SHP77 treated with DMSO at 0.1 percent for 48 hours (cell line): ENCODE results near the gene CDC42BPB.

Experiments used
- DNase-seq: peaks from one replicate; lab custom pipeline; 2025; lab: John Stamatoyannopoulos, UW

The CDC42BPB gene

DNA sequence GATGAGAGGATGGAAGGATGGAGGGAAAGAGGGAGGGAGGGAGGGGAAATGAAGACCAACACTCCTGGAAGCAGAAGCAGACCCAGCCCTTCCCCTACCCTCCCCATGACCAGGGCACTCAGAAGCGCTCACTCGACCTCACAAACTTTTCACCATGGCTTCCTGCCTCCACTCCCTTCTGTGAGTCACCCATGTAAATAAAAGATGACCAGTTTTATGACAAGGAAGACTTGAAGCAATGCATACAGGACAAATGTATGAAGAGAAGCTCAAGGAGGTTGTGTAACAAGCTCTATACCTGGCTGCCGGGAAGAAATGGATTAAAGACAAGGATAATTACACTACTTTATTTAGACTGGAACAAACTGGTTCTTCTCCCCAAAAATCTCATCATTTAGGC is 63.8 kb downstream of the CDC42BPB start:
- DNase-seq = no peak

DNA sequence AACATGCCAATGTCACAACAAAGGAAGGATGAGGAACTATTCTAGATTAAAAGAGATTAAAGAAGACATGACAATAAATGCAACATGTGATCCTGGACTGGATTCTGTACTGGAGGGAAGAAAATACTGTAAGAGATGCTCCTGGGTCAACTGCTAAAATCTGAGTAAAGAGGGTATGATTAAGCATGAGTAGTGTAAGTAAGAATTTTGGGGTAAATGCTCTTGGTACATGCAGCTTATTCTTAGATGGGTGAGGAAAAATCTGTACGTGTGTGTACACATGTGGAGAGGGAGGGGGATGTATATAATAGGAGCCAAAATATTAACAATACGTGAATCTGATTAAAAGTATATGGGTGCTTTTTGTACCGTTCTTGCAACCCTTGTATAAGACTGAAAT is 66.0 kb downstream of the CDC42BPB start:
- no peak for DNase-seq

DNA sequence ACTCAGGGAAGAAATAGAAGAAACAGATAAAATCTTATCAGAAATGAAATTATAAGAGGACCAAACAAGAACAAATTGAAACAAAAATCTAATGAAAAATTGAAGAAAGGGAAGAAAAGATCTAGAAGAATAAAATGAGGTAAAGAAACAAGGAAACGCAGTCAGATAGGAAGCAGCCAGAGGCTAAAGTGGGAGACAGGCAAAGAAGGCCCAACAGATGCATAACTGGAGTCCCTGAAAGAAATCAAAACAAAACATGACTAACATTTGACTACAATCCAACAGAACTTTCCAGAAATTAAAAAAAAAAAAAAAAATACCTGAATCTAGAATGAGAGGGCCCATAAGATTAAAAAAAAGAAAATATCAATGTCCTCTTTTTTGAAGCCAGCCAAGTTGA is 69.3 kb downstream of the CDC42BPB start:
- no peak for DNase-seq

DNA sequence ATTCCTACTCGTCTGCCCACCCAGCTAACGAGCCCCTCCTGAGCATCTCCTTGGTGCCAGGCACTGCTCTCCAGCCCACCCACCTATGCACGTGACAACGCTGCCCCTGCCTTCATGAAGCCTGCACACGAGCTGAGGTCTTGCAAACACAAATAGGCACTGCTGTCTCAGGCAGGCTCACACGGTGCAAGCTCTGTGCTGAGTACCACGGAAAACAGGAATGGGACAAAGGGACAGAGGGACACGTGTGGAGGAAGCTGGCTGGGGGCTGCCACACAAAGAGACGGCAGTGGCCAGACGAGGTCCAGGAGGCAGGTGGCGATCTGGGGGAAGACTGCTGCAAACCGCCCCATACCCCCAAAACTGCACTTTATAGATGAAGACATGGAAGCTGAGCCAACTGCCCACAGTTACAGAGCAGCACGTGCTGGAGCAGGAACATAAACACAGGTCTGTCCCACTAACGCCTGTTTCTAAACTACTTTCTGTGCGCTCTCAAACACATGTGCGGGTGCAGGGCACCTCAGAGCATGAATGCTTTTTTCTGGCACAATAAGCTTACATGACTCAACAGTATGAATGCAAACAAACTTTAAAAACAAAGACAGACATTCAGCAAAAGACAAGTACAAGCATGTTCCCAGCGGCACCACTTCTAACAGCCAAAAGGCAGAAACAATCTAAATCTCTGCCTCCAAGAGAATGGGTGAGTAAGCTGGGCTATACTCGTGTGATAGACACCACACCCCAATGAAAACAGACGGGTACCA is 70.4 kb downstream of the CDC42BPB start:
- no peak for DNase-seq

DNA sequence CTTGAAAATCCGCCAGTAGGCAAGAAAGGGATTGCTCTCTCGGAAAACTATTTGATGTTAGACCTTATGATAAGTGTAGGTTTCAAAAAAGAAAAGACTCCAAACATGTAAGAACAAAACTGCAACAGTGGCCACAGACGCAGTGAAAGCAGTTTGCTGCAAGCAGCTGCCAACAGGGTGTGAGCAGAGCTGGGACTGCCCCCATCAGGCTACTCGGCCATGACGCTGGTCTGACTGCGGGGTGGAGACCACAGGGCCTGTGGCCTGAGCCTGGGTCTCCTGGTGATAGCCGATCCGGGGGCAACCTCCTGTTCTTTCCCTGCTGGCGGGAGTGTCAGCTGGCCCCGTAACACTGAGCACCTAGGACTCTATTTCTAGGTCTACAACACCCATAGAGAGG is 71.7 kb downstream of the CDC42BPB start:
- no peak for DNase-seq

DNA sequence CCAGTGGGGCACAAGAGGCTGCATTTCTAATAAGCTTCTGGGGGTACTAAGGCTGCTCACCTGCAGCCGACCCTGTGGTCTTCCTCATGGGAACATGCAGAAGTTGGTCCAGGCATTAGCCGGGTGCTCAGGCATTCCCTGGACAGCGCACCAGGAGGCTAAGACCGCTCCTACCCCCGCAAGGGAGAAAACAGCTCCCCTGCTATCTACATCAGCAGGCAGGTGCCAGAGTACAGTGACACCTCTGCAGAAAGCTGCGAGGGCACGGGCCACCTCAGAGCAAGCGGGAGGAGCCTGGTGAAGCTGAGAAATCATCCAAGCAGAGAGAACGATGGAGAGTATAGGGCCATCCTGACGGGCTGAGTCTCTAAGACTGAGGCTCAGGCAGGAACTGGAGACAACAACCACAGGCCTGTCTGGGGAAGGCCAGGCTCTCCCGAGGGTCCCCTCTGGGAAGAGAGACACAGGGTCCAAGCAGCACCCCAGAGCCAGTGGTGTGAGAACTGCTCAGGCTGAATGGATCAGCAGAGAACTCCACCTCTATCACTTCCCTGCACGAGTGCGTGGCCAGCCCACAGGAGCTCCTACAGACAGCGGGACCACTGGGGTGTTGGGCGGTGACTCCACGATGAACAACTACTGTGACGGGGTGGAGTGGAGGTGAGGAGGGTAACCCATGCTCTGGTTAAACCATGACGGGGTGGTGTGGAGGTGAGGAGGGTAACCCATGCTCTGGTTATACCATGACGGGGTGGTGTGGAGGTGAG is 72.8 kb downstream of the CDC42BPB start:
- no peak for DNase-seq

DNA sequence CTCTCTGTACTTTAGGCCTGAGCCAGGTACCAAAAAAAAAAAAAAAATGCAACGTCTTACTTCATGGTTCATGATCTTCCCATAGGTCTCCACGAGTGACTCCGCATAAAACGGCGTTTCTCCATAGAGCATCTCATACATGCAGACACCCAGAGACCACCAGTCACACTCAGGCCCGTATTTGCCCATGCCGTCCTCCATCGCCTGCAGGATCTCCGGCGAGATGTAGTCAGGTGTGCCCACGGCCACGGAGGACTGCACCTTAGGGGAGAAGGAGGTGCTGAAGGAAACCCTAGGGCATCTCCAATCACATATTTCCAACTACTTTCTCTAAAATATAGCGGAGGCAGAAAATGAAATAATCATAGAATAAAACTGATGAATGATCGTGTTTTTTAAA is 73.9 kb downstream of the CDC42BPB start:
- no peak for DNase-seq

DNA sequence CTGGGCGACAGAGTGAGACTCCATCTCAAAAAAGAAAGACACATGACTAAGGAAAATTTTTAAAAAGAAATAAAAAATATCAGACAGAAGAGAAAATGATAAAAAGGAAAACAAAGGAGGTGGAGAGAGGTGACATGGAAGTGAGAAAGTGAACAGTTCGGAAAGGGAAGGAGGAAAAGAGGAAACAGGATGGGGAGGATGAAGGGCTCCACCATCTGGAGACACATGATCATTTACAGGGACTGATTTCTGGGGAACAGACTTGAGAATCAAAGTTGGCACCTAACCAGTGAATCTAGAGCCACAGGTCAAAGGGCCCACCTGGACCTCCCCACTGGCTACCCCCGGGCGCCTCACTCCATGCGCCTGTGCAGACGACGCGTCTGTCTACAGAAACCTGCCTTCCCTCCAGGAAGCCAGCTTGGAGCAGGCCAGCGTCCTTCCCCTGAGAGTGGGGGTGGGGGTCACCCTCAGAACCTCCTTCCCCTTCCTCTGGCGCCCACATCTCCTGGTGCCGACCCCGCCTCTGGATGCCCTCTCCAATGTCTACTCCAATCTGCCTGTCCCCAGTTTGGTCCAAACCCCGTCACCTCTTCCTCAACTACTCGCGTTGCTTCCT is 74.4 kb downstream of the CDC42BPB start:
- no peak for DNase-seq

DNA sequence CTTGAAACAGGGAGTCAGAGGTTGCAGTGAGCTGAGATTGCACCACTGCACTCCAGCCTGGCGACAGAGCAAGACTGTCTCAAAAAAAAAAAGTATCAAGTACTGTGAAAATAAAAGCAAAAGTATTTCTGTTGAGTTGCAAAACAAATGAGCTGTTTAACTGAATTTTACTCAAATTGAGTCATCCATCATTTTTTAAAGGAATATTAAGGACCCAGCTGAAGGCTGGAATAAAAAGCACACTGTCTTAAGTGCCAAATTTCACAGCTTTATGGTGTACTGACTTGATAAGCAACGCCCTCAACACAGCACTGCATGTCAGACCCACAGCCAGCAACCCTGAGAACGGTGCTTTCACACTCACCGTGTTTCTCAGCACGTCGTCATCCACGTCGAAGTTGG is 76.9 kb downstream of the CDC42BPB start:
- DNase-seq = no peak

DNA sequence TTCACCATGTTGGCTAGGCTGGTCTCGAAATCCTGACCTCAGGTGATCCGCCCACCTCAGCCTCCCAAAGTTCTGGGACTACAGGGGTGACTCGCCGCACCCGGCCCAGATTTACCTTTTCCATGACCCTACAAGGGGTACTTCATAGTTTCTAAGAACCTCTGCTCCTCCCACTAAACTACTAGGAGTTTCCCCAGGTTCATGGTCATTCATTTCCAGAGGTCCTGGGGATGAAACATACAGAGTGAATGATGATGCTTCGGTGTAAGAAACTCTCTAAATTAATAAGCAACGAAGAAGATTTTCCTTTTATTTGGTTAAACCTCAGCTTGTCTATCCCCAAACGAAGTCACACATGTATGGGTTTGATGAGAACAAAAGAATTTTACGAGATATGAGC is 77.9 kb downstream of the CDC42BPB start:
- DNase-seq = no peak

DNA sequence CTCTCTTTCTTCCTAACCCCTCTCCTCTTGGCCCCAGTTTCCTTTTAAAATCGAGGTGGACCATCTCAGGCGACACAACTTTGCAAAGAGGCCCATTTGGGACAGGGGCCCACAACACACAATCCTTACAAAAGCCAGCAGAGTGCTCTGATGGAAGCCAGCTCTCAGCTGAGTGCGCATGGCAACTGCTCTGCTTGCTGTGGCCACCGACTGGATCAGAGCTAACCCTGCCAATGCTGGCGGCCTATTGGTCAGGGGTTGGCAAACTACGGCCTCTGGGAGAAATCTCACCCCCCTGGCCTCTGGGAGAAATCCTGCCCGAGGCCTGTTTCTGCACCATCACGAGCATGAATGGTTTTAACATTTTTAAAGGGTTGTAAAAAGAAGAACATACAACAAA is 79.9 kb downstream of the CDC42BPB start:
- no peak for DNase-seq

DNA sequence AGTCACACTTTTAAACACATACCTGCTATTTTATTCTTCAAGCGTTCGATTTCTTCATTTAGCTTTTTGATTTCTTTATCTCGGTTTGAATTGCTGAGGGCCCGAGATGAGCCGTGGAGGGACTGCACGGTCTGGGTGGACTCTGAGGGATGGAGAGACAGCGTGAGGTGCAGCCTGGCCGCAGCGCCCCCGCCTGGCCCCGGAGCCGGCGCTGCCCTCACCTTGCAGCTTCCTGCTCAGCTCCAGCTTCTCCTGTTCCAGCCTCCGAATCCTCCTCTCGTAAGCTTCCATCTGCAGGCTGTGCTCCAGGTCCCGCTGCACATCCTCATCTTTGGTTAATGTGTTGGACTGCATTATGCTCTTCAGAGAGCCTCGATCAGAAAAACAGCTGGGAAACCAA is 81.7 kb downstream of the CDC42BPB start:
- no peak for DNase-seq

DNA sequence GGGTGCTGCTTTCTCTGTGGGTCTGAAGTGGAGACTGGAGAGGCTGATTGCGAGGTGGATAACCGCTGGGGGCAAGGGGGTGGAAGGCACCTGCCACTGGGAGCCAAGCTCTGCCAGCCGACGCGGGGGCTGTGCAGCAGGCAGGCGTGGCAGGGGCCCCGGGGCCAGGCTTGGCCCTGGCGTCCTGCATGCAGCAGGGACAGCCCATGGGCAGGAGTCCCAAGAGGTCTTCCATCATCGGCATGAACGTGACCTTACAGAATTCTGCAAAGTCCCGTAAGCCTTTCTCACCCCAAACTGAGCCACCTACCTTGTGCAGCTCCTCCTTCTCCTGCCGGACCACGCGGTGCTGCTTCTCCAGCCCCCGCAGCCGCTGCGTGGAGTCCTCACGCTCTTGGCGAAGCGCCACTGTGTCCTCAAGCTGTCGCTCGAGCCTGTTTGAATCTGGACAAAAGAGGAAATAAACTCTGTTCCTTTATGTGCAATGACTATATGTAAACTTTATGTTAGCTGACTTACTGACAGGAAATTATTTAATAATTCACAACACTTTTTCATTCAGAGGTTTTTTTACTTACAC is 83.6 kb downstream of the CDC42BPB start:
- no peak for DNase-seq

DNA sequence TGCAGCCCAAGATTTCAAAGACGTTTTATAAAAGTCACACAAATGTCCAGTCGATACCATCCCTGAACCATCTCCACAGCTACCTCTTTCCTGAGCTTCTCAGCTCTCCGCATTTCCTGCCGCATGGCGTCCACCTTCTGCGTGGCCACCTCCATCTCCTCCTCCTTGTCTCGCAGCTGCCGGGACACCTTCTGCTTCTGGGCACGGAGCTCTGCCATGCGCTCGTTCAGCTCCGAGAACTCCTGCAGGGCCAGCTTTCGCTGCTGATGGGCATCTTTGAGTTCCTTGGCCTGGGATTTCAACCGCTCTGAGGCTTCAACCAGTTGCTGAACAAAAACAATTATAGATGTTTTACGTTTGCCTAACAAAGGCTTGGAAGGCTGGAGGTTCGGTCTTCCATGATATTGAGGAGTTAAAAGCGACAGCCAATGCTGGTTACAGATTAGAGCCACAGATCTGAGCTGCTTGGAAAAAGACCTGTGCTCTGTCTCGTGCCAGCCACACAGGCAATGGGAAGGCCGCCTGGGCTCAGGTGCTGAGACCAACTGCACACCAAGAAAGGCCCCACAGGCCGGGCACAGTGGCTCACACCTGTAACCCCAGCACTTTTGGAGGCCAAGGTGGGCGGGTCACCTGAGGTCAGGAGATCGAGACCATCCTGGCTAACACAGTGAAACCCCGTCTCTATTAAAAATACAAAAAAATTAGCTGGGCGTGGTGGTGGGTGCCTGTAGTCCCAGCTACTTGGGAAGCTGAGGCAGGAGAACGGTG is 85.3 kb downstream of the CDC42BPB start:
- DNase-seq = no peak

DNA sequence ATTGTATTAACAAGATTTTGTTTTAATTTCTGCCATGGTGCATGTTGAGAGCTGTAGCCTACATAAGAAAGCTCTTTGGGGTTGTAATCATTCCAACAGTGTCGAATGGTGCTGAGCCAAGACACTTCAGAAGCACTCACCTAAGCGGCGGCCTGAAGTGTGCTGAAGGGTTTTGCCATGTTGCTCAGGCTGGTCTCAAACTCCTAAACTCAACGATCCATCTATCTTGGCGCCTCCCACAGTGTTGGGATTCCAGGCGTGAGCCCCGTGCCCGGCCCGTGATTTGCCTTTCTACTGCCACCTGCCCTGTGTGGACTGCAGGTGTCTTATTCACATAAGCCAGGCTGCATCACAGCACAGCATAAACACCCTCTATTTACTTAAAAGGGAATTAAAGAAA is 86.0 kb downstream of the CDC42BPB start:
- no peak for DNase-seq

DNA sequence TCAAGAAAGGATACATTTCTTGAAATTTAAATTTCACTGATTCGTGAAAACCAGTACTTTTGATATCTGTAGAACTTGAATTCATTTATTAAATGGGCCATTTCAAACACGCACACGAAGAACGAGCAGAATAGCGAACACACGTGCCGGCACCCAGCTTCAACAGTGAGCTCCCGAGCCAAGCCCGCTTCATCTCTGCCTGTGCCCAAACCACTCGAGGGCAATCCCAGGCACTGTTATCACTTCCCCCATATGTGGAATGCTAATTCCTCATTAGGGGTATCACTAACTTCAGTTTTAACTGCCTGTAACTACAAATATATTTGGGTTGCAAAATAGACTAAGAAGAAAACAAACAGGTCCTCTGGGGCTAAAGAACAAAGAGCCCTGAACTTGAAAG is 86.9 kb downstream of the CDC42BPB start:
- DNase-seq = no peak

DNA sequence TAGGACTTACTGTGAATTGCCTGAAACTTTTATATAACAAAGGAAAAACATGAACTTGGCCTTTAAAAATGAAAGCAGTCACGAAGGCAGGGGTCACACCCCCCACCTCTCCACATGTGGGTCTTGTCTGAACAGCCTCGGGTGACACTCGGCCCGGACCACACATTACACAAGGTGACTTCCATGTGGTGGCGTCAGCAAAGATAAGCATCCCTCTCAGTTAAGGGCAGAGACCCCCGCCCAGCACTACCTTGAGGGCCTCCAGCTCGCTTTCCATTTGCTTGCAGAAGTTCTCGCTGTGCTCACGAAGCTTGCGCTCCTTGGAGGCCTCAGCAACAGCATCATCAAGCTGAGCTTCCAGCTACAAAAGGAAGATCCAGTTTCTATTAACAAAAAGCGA is 87.4 kb downstream of the CDC42BPB start:
- no peak for DNase-seq

DNA sequence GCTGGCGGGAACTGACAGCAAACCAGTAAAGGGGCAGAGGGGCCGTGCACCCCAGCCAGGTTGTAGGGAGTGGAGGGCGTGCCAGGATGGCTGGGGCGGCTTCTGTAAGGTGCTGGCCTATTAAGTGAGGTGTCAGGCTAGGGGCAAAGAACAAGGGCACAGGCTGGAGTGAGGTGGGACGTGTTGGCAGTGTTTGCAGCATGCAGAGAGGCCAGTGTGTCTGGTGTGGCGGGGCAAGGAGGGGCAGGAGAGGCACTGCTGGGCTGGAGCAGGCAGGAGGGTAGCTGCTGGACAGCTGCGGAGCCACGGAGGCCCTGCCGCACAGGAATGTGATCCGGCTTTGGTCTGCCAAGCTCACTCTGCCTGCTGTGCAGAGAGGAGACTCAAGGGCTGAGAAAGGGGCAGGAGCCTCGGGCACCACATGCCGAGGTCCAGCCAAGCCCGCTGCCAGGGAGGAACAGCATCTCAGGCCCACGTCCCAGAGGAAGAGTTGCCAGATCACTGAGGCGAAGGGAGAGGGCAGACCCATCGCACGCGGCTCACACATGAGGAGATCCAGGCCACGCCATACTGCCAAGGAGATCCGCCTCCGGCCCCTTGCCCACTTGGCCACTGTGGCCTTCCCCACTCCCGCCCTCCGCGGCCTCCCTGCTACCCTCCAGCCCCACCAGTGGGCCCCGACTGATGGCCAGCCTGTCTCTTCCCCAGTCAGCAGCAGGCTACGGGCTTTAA is 88.1 kb downstream of the CDC42BPB start:
- no peak for DNase-seq

DNA sequence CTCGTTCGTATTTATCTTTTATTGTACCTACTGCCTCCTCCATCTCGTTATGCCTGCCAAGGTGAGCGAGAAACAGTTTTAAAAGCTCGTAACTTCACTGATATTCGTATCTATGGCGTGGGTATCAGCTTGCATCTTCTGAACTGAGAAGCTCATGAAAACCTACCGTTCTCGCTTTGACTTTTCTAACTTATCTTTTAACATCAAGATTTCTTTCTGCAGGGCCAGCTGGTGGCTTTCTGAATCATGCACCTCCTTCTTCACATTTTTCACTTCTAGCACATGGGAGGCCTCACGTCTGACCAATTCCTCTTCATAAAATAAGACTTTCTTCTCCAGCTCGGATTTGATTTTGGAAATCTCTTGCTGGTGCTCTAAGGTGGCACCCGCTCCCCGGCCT is 89.0 kb downstream of the CDC42BPB start:
- no peak for DNase-seq

DNA sequence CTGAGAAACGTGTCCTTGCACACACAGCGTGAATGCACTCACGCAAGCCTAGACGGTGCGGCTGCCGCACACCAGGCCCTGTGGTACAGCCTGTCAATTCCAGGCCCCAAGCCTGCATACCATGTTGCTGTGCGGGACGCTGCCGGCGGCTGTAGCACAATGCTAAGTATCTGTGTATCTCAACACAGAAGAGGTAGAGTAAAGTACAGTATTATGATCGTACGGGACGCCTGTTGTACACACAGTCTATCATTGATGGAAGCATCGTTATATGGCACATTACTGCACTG is 89.9 kb downstream of the CDC42BPB start:
- DNase-seq = no peak

DNA sequence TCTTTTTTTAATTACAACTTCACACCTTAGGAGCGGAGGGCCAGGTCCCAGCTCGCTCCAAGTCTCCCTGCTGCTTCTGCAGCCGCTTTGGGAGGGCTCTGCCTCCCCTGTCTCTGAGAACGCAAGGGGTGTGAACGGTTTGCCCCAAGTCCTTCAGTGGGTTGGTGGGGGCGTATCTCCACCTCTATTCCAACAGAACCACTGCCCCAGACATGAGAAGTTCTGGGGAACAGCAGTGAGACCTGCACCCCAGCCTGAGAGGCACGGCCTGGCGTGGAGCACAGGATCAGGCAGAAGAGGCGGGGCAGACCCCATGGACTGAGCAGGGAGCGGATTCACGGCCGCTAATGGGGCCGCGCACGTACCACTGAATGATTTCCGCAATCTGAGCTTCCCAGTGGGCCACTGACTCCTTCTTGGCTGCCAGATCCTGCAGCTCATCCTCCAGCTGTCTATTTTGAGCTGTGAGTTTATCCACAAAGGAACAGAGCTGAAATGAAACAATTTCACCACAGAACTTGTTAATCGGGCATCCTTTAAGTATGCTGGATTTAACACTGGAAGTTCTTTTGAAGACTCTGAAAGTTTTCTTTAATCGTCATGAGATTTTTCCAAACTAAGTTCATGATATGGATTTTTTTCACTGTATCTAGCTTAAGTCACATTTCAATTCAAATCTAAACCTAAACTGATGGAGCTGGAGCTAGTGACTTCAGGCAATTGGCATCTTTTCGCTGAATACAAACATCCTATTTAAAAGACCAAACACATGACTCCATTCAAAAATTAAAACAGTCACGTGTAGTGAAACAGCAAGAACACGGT is 90.5 kb downstream of the CDC42BPB start:
- no peak for DNase-seq
